GM13976 (cell line): ENCODE results near the gene AADAC.
"Not testable (repeated sequence)": the region's sequence is repeated elsewhere in the genome, so short reads cannot be mapped to it uniquely, and the experiment has no call there.

ENCODE experiments used
- DNase-seq: peaks from one replicate; pipeline ENCODE4 v3.0.0; 2012; ENCODE audit warnings: low spot score
- in situ Hi-C: fragments of 300-500 bp; cut with MboI; formaldehyde crosslinking; loops from one replicate; pipeline ENCODE4 v1.12.0; 2022; ENCODE audit warnings: low sequenced_read_pairs, mixed read lengths, inconsistent platforms; ENCODE audit not compliant: unreplicated experiment
- TF ChIP-seq, protein P1 (sequence below): IDR thresholded peaks from 2 replicates; pipeline ENCODE4 v1.5.1; 2012; ENCODE audit warnings: borderline replicate concordance, mild to moderate bottlenecking; ENCODE audit not compliant: insufficient read depth; ENCODE audit errors: extremely low read depth, missing control alignments, control extremely low read depth

The AADAC gene

GRCh38 chr3:151795276-151795675 lies 18.6 kb upstream of the AADAC start:
- in situ Hi-C loops = no loop called here
- DNase-seq = no peak
- TF ChIP-seq, protein P1, sequence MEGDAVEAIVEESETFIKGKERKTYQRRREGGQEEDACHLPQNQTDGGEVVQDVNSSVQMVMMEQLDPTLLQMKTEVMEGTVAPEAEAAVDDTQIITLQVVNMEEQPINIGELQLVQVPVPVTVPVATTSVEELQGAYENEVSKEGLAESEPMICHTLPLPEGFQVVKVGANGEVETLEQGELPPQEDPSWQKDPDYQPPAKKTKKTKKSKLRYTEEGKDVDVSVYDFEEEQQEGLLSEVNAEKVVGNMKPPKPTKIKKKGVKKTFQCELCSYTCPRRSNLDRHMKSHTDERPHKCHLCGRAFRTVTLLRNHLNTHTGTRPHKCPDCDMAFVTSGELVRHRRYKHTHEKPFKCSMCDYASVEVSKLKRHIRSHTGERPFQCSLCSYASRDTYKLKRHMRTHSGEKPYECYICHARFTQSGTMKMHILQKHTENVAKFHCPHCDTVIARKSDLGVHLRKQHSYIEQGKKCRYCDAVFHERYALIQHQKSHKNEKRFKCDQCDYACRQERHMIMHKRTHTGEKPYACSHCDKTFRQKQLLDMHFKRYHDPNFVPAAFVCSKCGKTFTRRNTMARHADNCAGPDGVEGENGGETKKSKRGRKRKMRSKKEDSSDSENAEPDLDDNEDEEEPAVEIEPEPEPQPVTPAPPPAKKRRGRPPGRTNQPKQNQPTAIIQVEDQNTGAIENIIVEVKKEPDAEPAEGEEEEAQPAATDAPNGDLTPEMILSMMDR = no peak

DNA sequence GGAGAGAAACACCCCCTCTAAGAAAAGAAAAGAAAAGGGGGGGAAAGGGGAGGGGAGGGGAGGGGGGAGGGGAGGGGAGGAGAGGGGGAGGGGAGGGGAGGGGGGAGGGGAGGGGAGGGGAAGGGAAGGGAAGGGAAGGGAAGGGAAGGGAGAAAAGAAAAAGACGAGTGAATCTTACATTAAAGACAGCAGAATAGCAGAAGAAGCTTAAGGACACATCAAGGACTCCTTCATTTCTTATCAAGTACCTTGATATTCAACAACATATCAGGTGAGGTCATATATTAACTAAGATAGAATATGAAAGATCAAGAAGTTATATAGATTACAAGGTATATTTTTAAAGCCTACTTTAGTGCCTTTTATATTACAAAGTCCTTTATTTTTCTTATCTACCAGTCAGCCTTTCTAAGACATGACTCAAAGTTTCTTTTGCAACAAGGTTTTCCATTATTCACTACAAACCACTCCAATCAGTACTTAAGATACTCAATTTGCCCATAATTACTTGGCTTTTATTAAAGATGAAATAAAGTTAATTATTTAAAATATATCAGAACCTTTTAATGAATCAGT lies 17.7 kb upstream of the AADAC start:
- DNase-seq = no peak
- TF ChIP-seq, protein P1 = no peak
- in situ Hi-C loops = no loop called here

- TF ChIP-seq, protein P1 = no peak
- in situ Hi-C loops = no loop called here
Measured at GRCh38 chr3:151798466-151798865, 15.4 kb upstream of the AADAC start.

DNA sequence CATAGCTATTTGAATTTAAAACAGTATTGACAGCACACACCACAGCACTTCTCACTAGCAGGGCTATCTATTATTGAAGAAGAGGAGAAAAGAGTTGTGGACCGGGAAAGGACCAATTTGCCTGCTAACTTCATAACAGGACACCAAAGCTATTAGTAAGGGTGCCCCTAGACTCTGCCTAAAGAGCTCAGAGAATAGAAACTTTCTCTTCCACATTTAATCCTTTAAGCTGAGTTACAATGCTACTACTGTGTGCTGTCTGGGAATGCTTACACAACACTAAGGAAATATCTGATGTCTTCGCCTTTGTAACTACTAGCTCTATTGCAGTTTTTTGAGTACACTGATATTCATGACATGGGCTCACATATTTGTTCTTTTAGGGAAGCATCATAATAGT lies 13.5 kb upstream of the AADAC start:
- TF ChIP-seq, protein P1 = no peak
- no peak for DNase-seq
- in situ Hi-C loops = no loop called here

More at GRCh38 chr3:151798466-151798865, 15.4 kb upstream of the AADAC start:
- DNase-seq = no peak

DNA sequence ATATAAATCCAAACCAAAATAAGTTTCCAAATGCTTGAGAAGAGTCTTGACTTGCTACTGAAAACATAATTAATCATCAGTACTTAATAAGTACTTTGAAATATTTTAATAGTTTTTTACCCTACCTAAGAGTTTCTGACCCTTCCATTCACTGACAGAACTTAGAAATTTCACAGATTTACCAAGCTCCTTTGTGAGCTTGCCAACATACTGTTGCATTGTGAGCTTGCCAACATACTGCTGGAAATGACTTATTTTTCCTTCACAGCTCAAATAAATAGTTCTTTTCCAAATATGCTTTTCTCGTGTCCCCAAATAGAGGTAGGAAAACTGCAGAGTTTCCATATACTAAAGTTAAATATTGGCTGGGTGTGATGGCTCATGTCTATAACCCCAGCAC lies 9.6 kb upstream of the AADAC start:
- DNase-seq = no peak
- in situ Hi-C loops = no loop called here

DNA sequence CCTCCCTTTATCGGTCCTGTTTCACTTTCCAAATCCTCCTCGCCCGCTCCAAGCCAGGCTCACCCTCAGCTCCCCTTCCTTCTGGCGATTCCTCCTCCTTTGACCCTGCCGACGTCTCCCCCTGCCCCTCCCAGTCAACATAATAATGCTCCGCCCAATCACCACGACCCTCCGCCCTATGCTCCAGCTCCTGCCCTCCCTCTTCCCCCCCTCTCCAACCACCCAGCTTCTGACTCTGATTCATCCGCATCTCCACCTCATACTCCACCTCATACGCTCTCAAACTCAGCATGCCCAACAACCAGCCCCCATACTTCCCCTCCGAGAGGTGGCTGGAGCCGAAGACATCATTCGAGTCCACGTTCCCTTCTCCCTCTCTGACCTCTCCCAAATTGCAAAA lies 7.1 kb upstream of the AADAC start:
- in situ Hi-C loops = no loop called here
- DNase-seq = no peak

More for the DNA sequence above, 9.6 kb upstream of the AADAC start:
- TF ChIP-seq, protein P1 = no peak

GRCh38 chr3:151808926-151809325 lies 5.0 kb upstream of the AADAC start:
- DNase-seq, in situ Hi-C loops: not testable (repeated sequence)

More for the DNA sequence above, 7.1 kb upstream of the AADAC start:
- TF ChIP-seq, protein P1 = no peak
